HG02970 (cell line): Measurements from ENCODE around the gene PTCSC3.
"Not testable (repeated sequence)": the region's sequence is repeated elsewhere in the genome, so short reads cannot be mapped to it uniquely, and the experiment has no call there.

ENCODE experiments used
- ATAC-seq: cut with Tn5 transposase; IDR thresholded peaks from one replicate; pipeline ENCODE4 v1.9.1; 2021; ENCODE audit warnings: mild to moderate bottlenecking, moderate library complexity, moderate number of reproducible peaks; ENCODE audit not compliant: unreplicated experiment, low FRiP score

The PTCSC3 gene

GRCh38 chr14:36174767-36175424, 1.6 kb downstream of the PTCSC3 start:
- no peak for ATAC-seq

DNA sequence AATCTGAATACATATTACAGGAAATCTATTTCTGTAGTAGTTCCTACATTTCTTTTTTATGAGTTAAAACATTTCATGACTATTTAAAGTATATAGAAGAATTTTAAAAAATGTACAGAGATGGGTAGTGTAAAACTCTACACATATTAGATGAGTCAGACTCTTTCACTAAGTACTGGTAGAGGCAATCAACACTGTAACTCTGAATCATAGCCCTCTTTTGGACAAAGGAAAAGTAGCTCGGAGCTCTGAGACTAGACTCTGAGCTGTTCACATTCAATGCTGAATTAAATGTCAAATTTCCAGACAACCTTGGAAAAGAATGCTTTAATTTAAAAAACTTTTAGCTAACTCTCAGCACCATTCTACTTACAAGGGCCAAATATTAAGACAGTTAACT, 3.4 kb downstream of the PTCSC3 start:
- ATAC-seq = no peak

DNA sequence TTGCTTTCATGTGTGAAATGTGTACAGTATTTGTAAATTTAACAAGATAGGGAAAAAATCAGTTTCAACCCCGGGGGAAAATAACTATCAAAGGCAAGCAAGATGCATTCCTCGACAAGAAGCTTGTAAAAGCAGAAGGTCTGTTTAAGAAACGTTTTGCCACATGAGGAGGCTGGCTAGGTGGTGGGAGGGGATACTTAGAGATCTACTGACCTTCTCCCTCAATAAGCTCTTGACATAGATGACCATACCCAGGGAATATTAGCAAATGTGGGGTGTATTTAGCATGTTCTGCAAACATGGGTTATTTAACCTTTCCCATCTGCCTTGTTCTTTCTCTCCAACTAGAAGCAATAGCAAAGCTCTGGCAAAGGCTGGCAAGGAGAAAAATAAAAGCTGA, 4.9 kb downstream of the PTCSC3 start:
- ATAC-seq = no peak

- no peak for ATAC-seq
Measured at GRCh38 chr14:36167431-36167830, 9.1 kb downstream of the PTCSC3 start.

- no peak for ATAC-seq
Measured at GRCh38 chr14:36163451-36163850, 13.1 kb downstream of the PTCSC3 start.

DNA sequence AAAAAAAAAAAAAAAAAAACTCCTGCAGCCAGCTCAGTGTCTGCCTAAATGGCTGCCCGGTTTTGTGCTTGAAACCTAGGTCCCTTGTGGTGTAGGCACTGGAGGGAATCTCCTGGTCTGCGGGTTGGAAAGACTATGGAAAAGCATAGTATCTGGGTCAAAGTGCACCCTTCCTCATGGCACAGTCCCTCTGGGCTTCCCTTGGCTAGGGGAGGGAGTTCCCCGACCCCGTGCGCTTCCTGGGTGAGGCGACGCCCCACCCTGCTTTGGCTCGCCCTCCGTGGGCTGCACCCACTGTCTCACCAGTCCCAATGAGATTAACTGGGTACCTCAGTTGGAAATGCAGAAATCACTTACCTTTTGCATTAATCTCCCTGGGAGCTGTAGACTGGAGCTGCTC, 14.3 kb downstream of the PTCSC3 start:
- ATAC-seq = no peak

GRCh38 chr14:36161776-36162175, 14.7 kb downstream of the PTCSC3 start:
- no peak for ATAC-seq

- no peak for ATAC-seq
Measured at GRCh38 chr14:36151335-36151734, 25.2 kb downstream of the PTCSC3 start.

- ATAC-seq = no peak
Measured at GRCh38 chr14:36134038-36134437, 42.5 kb downstream of the PTCSC3 start.

DNA sequence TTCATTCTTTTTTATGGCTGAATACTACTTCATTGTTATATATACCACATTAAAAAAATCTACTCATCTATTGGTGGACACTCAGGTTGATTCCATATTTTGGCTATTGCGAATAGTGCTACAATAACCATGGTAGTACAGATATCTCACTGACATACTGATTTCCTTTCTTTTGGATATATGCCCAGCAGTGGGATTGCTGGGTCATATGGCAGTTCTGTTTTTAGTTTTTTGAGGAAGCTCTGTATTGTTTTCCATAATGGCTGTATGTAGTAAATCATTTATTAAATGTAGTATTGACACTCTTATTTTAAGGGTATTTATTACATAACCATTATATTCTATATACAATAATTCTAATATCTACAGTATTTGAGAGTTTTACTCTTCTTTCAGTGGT, 43.7 kb downstream of the PTCSC3 start:
- no peak for ATAC-seq

DNA sequence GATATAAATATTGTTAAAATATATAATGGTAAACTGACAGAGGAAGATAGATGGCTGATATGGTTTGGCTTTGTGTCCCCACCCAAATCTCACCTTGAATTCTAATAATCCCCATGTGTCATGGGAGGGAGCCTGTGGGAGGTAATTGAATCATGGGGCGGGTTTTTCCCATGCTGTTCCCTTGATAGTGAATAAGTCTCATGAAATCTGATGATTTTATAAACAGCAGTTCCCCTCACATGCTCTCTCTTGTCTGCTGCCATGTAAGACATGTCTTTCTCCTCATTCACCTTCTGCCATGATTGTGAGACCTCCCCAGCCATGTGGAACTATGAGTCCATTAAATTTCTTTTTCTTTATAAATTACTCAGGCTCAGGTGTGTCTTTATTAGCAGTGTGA, 46.3 kb downstream of the PTCSC3 start:
- no peak for ATAC-seq

GRCh38 chr14:36129181-36129580, 47.3 kb downstream of the PTCSC3 start:
- ATAC-seq = no peak

- ATAC-seq = no peak
Measured at GRCh38 chr14:36113341-36113740, 63.2 kb downstream of the PTCSC3 start.

DNA sequence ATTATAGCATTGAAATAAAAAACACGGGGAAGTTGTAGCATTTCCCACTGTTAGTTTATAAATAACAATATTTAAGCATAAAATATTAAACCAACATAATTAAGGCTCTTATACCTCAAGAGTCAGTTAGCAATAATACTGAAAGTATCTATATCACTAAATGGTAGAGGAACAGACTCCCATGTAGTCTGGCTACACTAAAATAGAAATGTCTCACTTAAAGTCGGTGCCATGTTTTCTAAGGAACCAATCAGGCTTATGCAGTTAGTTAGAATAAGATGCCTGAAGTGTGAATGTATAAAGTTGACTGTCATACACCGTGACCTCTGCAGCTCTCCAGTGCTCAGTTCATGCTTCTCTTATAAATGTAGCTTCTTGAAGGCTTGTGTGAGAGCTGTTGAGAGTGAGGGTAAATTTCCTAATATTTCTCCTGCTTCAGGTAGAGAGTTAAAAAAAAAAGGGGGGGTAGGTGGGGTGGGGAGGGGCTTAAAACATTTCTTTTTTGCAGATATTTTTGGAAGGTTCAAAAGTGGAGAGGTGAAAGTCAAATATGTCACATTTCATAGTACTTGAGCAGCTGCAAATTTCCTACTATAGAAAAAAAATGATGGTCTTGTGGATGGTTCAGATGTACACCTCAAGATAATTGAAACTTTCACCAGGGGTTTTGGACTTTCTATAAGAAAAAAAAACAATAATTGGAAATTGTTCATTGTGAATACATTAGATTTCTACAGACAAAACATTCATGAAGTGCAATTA, 64.5 kb downstream of the PTCSC3 start:
- ATAC-seq = no peak

DNA sequence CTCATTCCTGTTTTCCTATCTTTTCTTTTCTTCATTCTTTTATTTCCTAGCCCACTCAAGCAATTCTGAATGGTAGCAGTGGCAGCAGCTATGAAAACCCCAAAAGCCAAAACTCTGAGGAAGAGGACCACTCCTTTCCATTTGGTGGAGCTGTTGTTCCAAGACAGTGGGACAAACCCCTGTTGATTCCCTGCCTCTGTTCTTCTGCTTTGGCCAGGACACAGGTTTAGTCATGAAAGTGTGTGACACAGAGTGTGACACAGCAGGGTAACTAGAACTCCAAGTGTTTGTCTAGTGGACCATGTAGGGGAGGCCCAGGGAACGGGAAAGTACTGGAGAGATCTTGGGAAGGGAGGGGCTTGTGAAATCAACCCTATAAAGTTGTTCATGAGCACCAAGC, 71.1 kb downstream of the PTCSC3 start:
- ATAC-seq = no peak

DNA sequence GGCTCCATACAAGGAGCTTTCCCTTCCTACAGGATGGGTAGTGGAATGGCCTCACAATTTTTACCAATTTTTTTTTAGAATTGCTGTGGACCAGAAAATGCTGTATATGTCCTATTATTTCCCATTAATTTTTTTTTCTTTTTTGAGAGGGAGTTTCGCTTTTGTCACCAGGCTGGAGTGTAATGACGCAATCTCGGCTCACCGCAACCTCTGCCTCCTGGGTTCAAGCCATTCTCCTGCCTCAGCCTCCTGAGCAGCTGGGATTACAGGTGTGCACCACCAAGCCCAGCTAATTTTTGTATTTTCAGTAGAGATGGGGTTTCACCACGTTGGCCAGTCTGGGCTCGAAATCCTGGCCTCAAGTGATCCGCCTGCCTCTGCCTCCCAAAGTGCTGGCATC, 72.3 kb downstream of the PTCSC3 start:
- not testable (repeated sequence) for ATAC-seq

DNA sequence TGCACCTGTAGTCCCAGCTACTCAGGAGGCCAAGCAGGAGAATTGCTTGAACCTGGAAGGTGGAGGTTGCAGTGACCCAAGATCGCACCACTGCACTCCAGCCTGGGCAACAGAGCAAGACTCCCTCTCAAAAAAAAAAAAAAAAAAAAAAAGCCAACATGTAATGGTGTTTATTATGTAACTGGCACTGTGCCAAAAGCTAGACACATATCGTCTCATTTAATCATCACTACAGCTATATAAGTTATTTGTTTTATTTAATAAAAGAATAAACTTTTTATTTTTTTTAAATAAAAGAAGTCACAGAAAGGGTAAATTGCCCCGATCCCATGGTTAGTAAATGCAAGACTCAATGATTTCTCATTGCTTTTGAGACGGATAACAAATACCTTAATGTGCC, 76.9 kb downstream of the PTCSC3 start:
- ATAC-seq = no peak

- no peak for ATAC-seq
Measured at GRCh38 chr14:36097356-36097755, 79.2 kb downstream of the PTCSC3 start.

- no peak for ATAC-seq
Measured at GRCh38 chr14:36096090-36096489, 80.4 kb downstream of the PTCSC3 start.

GRCh38 chr14:36094963-36095362, 81.6 kb downstream of the PTCSC3 start:
- no peak for ATAC-seq

DNA sequence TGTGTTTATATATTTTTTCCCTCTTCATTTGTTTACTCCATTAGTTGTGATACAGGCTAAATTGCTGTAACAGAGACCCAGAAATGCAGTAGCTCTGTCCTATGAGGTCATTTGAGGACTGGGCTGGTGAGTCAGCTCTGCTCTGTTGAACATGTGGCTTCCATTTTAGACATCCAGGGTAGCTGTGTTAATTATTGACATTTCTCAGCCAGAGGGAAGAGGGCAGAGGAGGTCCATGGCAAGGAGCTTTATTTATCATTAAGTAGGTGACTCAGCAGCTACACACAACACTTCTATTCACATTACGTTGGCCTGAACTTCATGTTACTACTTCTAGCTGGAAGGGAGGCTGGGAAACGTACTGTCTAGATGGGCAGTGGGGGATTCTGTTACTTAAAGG, 85.4 kb downstream of the PTCSC3 start:
- no peak for ATAC-seq

GRCh38 chr14:36087411-36087810, 89.1 kb downstream of the PTCSC3 start:
- ATAC-seq = no peak
